PFSK-1 (cell line): ENCODE data around the gene RNU6-8.

Source experiments
- FOXP2 ChIP-seq: optimal IDR thresholded peaks from 2 replicates; pipeline ENCODE3; 2011; ENCODE audit warnings: borderline replicate concordance, control low read depth, inconsistent platforms; ENCODE audit not compliant: insufficient read depth; ENCODE audit errors: extremely low read length, extremely low read depth
- POLR2AphosphoS5 ChIP-seq: IDR thresholded peaks from 2 replicates; pipeline ENCODE4 v1.6.1; 2012; ENCODE audit warnings: low read depth, mild to moderate bottlenecking, control low read depth, low read length, moderate library complexity
- REST ChIP-seq, 2 experiments: IDR thresholded peaks; 2 replicates each; pipeline versions ENCODE4 v1.6.1 to v1.8.0; 2011 to 2012; ENCODE audit warnings: low read depth in 2 of 2, low read length in 2 of 2, control low read depth in 1 of 2, inconsistent platforms in 1 of 2, mild to moderate bottlenecking in 1 of 2, moderate library complexity in 1 of 2; ENCODE audit not compliant: insufficient read depth in 1 of 2
- SIN3A ChIP-seq: IDR thresholded peaks from 2 replicates; pipeline ENCODE4 v1.6.1; 2012; ENCODE audit warnings: mild to moderate bottlenecking, low read length, moderate library complexity, borderline replicate concordance; ENCODE audit not compliant: insufficient read depth
- TAF1 ChIP-seq: IDR thresholded peaks from 2 replicates; pipeline ENCODE4 v1.6.1; 2012; ENCODE audit warnings: low read length, control low read depth, borderline replicate concordance; ENCODE audit not compliant: insufficient read depth

The RNU6-8 gene

GRCh38 chr14:32208490-32208889 lies 5.4 kb upstream of the RNU6-8 start:
- TF ChIP-seq REST (IDR thresholded peaks at IDR 0.05; ENCODE audit: insufficient read depth in 1 of 2, low read depth in 2 of 2, low read length in 2 of 2) = no peak

GRCh38 chr14:32206552-32206951 lies 3.5 kb upstream of the RNU6-8 start:
- TF ChIP-seq POLR2AphosphoS5 (no peak), SIN3A (no peak), FOXP2 (no peak), REST (IDR thresholded peaks at IDR 0.05; ENCODE audit: insufficient read depth in 1 of 2, low read depth in 2 of 2, low read length in 2 of 2) (no peak), TAF1 (no peak)

- TF ChIP-seq TAF1 (no peak), FOXP2 (no peak), REST (IDR thresholded peaks at IDR 0.05; ENCODE audit: insufficient read depth in 1 of 2, low read depth in 2 of 2, low read length in 2 of 2) (no peak), POLR2AphosphoS5 (no peak), SIN3A (no peak)
Observed at GRCh38 chr14:32205984-32206383, 2.9 kb upstream of the RNU6-8 start.

GRCh38 chr14:32205554-32205953 lies 2.5 kb upstream of the RNU6-8 start:
- TF ChIP-seq REST (IDR thresholded peaks at IDR 0.05; ENCODE audit: insufficient read depth in 1 of 2, low read depth in 2 of 2, low read length in 2 of 2) (no peak), TAF1 (no peak), POLR2AphosphoS5 (no peak), SIN3A (no peak), FOXP2 (no peak)

GRCh38 chr14:32203928-32204357 lies 874 bp upstream of the RNU6-8 start:
- TF ChIP-seq SIN3A = no peak
